COLO668 (cell line): ENCODE data around the gene PRR30.
"Not testable (repeated sequence)": the region's sequence is repeated elsewhere in the genome, so short reads cannot be mapped to it uniquely, and the experiment has no call there.

Experiments used
- DNase-seq: peaks from one replicate; lab custom pipeline; 2025; ENCODE audit not compliant: unreplicated experiment; lab: John Stamatoyannopoulos, UW

Gene PRR30

DNA sequence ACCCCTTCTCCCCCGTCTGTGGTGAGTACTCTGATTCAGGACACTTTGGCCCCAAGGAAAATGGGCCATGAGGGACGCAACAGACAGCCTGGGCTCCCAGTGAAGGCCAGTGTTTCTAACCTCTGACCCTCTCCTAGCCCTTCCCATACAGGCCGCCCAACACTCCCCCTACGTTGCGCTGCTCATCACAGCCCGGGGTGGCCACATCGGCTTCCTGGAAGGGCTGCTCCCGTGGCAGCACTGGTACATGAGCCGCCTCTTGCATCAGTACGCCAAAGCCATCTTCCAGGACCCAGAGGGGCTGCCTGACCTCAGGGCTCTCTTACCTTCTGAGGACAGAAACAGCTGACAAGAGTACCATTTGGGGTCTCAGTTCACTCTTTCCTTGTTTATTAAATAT, 8.8 kb downstream of the PRR30 start:
- no peak for DNase-seq

DNA sequence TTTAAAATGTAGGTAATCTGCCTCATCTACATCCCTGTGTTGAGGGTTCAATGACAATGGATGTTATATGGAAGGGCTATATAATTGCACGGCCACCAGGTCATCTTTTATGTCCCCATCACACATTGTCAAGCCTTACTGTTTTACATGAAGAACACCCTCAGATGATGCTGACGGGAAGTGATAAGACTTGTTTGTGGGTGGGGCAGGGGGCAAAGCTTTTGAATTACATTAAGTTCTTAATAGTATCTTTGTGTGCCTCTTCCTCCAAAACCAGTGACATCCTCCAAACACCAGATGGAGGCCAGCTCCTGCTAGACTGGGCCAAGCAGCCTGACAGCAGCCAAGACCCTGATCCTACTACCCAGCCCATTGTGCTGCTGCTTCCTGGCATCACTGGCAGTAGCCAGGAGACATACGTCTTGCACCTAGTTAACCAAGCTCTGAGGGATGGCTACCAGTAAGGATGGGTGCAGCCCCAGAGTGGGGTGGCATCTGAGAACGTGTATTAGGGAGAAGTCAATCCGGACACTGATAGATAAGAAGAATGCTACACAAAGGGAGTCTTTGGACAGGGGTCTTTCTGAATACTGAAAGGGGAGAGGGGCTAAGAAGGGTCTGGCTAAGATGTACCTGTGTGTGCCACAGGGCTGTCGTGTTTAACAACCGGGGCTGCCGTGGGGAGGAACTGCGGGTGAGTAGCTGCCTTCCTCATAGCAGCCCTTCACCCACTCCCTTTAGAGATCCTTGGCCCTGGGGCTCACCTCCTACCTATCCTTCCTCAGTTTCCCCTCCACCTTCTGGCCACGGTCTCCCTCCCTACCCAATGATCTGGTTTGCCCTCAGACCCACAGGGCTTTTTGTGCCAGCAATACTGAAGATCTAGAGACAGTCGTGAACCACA, 10.3 kb downstream of the PRR30 start:
- no peak for DNase-seq

DNA sequence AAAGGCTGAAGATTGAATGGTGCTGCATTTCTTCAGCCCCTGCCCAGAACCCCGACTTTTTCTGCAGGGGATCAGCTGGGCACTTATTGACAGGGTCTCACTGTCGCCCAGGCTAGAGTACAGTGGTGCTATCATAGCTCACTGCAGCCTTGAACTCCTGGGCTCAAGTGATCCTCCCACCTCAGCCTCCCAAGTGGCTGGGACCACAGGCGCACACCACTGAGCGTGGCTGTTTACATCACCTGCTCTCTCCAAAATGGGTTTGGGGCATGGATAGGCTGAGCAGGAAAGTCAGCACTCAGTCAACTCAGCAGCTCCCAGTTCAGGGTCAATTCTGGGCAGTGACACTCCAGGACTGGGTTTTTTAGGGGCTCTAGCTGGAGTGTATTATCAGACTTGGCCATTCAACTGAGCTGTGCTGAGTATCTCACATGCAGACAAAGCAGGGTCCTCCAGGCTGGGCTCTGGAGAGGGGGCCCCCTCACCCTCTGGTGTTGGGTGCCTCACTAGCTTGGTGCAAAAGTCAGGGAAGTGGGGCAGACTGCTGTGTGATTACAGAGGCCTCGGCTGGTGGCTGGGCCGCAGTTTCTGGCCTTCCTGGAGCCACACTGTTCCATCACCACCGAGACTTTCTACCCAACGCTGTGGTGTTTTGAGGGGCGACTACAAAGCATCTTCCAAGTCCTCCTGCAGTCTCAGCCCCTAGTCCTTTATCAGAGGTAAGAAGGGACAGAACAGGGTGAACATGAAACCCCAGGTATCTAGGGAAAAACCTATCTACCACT, 11.1 kb downstream of the PRR30 start:
- no peak for DNase-seq

DNA sequence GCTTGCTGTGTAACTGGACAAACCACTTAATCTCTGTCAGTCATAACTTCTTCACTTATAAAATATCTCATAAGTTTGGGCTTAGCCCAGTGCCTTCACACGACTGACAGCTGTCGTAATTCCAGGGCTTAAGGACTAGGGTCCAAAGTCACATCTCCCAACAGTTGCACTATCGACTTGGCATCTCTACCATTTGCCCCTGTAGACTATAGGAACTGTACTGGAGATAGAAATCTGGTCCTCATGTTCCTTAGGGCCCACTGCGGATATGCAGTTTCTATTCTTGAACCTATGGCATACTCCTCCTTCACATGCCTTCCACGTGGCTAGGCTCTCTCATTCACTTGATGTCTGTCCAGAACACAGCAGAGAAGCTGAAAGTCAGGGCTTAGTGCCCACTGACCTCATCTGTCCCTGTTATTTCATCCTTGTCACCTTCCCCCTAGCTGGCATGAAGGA, 12.9 kb downstream of the PRR30 start:
- DNase-seq: no peak

DNA sequence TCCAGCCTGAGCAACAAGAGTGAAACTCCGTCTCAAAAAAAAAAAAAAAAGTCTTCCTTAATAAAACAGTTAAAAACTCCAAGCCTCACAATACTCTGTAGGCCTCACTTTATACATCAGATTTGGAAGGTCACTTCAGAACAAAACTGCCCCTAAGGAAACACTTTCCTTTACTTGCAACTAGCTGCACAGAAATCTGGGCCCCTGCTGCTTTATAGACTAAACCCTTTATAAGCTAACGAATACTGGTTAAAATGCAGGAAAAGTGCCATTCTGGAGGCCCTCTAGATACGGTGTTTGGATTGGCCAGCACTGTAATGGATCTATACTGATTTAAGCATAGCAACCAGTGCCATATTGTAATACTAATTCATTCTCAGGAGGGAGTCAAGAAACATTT, 14.1 kb downstream of the PRR30 start:
- no peak for DNase-seq

DNA sequence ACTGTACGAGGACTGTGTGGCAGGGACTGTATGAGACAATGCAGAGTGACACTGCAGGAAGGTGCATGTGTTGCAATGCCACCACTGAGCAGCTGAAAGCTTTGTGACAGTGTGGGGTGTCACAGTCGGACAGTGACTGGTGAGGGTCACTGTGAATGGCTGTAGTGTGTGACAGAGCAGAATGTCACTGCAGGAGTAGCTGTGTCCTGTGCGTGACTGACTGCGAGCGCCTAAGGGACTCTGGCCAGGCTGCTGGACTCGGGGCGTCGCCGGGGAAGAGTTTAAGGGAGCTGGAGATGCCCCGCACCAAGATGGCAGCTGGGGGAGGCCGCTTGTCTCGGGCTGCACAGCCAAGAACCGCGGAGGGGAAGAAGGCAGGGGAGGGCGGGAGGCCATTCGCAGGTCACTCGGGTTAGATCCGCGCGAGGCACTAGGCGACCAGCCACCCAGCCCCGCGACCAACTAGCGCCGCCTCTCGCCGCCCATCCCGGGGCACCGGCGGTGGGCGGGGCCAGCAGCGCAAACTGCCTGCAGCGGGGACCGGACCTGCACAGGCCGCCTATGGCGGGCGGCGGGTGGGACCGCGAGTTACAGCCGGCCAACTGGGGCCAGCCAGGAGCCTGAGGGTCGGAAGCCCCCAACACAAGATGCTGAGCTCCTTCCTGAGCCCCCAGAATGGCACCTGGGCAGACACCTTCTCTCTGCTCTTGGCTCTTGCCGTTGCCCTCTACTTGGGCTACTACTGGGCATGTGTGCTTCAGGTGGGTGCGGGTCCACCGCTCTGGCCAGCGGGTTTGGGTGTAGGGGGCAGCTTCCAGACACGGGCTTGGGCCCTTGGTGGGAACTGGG, 15.7 kb downstream of the PRR30 start, which contains the start of gene ABHD1:
Gene ABHD1, plus strand, starts transcription at position 514 of the 849 bp plus-strand sequence. Its CDS starts 134 bp downstream, at position 648.
- DNase-seq: peak; percentile 53

DNA sequence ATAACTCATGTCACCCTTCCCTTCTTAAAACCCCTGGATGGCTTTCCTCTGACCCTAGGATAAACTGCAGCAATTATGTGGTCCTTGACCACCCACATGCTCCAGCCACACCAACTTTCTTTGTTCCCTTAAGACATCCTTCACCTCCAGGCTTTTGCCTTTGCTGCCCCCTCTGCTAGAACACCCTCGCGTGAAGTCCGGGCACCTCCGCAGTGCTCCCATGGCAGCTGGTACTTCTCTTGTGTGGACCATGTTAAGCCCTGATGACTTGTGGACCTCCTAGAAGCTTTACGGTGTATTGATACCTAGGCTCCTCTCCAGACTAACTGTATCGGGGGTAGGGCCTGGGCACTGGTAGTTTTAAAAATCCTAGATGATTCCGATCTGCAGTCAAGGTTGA, 16.4 kb downstream of the PRR30 start:
- no peak for DNase-seq

DNA sequence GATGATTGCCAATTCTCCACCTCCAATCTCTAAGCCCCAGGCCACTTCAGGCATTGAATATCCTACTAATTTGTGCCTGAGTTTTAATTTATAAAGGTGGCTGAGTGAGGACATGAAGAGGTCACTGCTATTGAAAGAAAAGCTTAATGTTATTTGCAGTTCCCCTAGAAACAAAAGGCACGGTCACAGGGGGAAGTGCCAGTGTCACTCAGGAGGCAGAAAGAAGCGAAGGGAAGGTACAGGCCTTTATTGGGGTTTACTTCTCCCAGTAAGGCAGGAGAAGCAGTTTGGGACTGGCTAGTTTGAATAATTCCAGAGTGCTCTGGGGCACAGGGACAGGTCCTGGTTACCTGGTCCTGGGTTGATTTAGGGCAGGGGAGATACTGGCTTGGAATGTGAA, 17.3 kb downstream of the PRR30 start:
- DNase-seq: no peak

DNA sequence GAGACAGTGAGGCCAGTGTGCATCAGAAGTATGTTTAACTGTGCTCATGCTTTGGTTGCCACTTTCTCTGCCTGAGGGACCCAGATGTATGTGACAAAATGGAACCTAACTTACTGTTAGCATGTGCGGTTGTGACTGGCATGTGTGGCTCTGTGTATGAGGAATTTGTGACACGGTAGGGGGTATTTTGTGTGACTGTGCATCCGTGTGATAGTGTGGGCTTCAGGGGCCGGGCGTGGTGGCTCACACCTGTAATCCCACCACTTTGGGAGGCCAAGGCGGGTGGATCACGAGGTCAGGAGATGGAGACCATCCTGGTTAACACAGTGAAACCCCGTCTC, 19.9 kb downstream of the PRR30 start:
- DNase-seq: not testable (repeated sequence)

DNA sequence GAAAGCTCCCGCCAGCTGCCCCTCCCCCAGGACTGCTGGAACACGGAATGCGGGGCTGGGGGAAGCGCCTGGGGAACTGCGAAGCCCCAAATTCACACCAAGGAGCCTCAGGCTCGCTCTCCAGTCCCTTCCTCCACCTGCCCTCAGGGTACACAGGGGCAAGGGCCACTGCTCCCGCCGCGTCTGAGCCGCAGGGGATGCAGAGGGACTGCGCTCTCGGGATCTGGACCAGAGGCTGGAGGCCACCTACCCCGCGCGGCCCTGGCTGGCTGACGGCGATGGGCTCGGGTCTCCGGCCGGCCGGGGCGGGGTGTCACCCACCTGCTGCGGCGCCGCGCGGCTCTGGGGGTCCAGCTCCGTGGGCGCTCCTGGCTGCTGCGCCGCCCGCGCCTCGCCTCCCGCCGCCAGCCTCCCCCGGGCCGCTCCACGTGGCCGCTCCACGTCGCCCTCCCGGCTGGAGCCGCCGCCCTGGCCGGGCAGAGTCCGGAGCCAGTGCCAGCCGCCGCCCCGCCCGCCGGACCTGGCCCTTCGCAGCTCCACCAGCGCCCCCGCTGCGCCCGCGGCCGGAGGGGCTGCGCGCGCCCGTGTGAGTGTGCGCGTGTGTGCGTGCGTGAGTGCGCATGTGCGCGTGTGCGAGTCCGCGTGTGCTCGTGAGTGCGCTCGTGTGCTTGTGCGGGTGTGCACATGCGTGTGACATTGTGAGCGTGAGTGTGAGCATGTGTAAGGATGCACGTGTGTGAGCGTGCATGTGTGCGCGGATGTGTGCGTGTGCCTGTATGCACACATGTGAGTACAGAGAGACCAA, 20.5 kb downstream of the PRR30 start, which contains the start of gene CGREF1:
Gene CGREF1, minus strand, starts transcription at position 604 of the 805 bp plus-strand sequence. CDS start 14,762 bp downstream, outside the sequence.
- peak; percentile 40 for DNase-seq

DNA sequence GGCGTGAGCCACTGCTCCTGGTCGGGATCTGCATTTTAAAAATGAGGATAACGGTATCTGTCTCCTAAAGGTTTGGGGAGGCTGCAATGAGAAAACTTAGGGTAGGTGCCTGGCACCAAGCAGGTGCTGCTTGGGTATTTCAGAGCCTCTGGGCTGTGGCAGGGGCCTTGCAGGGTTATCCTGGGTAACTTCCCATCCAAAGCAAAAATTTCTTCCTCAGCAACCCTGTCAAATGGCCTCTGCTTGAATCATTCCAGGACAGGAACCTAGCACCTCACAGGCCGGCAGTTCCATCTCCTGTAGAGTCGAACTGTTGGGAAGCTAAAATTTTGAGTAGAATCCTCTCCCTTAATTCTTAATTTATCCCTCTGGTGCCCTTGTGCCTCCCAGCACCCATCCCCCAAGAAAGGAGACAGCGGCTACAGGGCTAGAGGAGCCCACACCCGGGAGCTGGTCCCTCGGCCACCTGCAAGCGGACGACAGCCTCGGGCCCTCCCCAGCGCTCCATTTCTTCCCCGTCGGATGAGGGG, 21.1 kb downstream of the PRR30 start:
- no peak for DNase-seq

DNA sequence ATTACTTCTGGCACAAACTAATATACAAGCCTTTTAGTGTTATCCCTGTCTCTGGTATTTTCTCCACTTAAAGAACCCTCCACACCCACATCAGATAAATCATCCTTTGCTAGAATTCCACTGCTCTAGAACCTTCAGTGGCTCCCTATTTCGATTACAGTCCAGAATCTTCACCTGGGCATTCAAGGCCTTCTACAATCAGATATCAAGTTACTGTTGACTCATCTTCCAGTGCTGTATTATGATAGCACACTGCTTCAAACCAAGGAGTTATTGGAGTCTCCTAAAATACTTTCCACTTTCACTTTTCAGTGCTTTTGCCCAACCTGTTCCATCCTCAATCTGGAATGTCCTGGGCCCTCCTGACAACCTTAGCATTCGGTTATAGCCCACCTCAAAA, 23.7 kb downstream of the PRR30 start:
- no peak for DNase-seq

DNA sequence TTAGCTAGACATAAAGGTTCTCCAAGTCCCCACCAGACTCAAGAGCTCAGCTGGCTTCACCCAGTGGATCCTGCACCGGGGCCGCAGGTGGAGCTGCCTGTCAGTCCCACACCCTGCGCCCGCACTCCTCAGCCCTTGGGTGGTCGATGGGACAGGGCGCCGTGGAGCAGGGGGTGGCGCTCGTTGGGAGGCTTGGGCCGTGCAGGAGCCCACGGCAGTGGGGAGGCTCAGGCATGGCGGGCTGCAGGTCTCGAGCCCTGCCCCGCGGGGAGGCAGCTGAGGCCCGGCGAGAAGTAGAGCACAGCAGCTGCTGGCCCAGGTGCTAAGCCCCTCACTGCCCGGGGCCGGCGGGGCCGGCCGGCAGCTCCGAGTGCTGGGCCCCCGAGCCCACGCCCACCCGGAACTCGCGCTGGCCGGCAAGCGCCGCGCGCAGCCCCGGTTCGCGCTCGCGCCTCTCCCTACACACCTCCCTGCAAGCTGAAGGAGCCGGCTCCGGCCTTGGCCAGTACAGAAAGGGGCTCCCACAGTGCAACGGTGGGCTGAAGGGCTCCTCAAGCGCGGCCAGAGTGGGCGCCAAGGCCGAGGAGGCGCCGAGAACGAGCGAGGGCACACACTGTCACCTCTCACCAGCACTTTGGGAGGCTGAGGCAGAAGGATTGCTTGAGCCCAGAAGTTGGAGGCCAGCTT, 27.7 kb downstream of the PRR30 start:
- DNase-seq: not testable (repeated sequence)

DNA sequence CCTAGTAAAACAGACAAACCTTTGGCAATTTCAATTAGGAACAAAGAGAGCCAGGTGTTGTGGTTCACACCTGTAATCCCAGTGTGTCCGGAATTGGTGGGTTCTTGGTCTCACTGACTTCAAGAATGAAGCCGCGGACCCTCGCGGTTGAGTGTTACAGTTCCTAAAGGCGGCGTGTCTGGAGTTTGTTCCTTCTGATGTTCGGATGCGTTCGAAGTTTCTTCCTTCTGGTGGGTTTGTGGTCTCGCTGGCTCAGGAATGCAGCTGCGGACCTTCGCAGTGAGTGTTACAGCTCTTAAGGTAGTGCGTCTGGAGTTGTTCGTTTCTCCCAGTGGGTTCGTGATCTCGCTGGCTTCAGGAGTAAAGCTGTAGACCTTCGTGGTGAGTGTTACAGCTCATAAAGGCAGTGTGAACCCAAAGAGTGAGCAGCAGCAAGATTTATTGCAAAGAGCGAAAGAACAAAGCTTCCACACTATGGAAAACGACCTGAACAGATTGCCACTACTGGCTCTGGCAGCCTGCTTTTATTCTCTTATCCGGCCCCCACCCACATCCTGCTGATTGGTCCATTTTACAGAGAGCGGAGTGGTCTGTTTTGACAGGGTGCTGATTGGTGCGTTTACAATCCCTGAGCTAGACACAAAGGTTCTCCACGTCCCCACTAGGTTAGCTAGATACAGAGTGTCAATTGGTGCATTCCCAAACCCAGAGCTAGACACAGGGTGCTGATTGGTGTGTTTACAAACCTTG, 28.4 kb downstream of the PRR30 start:
- not testable (repeated sequence) for DNase-seq

DNA sequence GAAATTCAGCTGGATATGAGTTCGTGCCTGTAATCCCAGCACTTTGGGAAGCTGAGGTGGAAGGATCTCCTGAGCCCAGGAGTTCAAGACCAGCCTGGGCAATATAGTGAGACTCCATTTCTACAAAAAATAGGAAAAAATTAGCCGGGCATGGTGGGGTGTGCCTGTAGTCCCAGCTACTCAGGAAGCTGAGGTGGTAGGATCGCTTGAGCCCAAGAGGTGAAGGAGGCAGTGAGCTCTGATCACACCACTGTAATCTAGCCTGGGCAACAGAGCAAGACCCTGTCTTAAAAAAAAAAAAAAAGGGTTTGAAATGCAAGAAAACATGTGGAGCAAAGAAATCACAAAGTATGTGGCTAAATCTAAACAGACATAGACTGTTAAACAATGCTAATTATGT, 30.1 kb downstream of the PRR30 start:
- DNase-seq: no peak

DNA sequence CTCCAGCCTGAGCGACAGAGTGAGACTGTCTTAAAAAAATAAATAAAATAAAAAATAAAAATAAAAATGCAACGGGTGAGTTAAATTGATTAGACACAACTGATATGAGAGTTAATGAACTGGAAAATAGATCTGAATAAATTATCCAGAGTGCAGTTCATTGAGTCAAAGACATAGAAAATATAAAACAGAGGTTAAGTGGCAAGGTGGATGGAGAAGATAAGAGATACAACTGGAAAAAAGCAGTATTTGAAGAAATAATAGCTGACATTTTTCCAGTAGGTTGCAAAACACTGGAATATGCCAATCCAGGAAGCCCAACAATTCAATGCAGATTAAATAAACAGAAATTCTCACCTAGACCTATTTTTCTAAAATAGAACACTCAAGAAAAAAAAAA, 31.0 kb downstream of the PRR30 start:
- no peak for DNase-seq

DNA sequence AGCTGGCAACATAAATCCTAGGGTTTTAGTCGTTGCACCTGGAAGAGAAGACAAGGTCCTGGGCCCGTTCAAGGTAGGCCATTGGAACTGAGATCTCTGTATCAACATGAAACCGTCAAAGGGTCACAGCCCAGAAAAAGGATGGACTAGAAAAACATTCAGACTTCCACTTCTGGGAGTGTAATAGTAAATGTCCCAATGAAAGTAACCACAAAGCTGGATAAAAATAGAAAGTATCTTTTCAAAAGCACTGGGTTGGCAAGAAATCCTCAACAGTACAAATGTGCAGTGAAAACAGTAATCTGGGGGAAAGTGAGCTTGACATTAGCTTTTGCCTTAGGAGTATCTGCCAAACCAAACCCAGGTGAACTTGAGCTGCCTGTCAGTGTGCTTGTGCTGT, 33.2 kb downstream of the PRR30 start:
- DNase-seq: no peak

DNA sequence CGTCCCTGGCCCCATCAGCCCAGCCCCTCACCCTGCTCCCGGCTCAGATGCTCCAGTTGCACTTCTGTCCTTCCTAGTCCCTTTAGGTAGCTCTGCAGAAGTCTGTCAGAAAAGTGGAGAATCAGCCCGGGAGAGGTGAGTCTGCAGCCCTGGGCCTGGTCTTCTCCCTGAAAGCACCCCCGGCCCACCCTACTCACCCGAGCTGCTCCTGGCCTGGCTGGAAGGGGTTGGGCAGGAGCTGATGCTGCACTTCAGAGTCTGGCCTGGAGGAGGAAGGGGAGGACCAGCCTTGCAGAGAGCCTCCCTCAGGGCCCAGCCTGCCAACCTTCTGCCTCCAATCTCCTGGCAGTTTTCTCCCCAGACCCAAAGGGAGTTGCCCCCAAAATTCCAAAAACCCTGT, 36.9 kb downstream of the PRR30 start:
- DNase-seq: no peak

DNA sequence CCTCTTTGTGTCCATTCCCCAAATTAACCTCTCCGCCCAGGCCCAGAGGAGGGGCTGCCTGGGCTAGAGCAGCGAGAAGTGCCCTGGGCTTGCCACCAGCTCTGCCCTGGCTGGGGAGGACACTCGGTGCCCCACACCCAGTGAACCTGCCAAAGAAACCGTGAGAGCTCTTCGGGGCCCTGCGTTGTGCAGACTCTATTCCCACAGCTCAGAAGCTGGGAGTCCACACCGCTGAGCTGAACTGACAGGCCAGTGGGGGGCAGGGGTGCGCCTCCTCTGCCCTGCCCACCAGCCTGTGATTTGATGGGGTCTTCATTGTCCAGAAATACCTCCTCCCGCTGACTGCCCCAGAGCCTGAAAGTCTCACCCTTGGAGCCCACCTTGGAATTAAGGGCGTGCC, 39.2 kb downstream of the PRR30 start:
- DNase-seq: no peak
